ENCODE data around the gene ASCC1.

Gene ASCC1

DNA sequence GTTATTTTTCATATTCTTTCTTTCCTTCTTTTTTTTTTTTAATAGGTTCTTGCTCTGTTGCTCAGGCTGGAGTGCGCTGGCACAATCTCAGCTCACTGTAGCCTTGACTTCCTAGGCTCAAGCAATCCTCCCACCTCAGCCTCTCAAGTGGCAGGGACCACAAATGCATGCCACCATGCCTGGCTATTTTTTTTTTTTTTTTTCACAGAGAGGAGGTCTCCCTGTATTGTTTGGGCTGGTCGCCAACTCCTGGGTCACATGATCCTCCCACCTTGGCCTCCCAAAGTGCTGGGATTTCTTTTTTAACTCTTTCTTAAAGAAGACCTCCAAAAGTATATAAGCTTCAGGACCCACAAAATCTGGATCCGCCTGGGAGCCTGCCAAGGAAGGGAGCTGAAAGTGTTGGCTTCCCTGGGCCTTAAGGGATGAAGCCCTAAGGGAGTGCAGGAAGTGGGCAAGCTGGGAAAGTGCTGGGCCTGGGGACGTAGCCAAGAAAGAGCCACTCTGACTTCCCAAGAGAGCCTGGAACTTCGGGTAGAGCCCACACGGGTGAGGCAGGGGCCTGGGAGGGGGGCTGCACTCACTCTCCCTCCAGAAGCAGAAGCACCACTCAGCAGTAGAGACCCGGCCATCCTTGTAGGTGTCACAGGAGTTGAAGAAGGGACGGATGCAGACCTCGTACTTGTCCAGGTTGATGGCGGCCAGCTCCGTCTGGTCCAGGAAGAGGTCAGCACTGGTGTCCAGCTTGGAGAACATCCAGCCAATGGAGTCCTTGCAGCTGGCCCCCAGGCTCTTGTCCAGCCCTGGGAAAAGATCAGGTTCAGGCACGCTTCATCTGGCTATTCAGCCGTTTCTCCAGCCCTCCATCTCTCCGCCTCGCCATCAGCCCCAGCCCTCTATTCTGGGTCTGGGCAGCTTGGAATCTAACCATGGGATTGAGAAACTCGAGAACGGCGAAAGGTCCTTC is 149.5 kb downstream of the ASCC1 start:
- peak; percentile 32 for DNase-seq (ENCODE audit: low read depth)

DNA sequence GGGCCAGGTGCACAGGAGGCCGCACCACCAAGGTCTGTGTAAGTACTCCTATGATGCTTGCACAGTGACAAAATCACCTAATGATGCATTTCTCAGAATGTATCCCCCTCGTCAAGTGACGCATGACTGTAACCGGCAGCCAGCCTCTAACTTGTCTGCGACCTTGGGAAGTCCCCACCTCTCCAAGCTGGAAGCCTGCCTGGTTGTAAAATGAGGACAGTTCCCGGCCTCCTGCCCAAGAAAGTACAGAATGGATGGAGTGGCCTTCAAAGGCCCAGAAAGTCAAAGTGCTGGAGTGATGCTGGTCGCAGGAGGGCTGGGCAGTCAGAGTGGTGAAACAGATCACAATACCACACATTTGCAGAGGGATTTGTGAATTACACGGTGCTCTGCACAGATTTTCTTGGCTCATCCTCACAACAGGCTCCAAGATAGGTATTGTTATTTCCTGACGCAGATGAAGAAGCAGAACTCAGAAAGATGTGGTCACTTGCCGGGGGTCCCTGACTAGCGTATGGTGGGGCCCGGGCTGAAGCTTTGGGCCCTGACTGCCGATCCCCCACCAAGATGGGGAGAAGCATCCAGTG is 150.5 kb downstream of the ASCC1 start:
- no peak for DNase-seq (ENCODE audit: low read depth)

DNA sequence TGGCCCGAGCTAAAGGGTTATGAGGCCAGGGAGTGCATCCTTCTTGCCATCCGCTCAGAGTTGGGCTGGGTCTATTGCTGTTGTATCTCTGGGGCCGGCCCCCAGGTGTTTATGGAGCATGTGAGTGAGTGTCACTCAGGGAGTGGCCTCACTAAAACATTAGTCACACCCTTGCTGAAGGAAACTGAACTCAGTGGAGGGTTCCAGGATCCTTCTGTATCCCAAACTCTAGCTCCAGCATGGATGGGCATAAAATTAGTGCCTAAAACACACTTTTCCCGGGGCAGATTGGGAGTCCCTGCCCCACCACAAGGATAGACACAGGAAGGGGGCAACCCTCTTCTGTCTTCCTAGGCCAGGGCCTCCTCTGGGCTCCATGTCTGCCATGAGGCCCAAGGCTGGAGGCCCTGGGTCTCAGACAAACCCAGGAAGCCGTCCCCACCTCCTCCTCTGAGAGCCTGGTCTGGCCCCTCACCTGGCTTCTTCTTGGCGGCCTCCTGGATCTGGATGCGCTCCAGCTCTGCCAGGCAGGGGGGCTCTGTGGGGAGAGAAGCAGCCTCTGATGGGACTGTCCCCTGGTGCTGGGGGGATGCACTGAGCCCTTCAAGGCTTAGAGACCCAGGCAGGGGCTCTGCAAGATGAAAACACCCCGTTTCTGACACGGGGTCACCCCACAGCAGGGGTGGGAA is 152.2 kb downstream of the ASCC1 start:
- DNase-seq (ENCODE audit: low read depth) = no peak

DNA sequence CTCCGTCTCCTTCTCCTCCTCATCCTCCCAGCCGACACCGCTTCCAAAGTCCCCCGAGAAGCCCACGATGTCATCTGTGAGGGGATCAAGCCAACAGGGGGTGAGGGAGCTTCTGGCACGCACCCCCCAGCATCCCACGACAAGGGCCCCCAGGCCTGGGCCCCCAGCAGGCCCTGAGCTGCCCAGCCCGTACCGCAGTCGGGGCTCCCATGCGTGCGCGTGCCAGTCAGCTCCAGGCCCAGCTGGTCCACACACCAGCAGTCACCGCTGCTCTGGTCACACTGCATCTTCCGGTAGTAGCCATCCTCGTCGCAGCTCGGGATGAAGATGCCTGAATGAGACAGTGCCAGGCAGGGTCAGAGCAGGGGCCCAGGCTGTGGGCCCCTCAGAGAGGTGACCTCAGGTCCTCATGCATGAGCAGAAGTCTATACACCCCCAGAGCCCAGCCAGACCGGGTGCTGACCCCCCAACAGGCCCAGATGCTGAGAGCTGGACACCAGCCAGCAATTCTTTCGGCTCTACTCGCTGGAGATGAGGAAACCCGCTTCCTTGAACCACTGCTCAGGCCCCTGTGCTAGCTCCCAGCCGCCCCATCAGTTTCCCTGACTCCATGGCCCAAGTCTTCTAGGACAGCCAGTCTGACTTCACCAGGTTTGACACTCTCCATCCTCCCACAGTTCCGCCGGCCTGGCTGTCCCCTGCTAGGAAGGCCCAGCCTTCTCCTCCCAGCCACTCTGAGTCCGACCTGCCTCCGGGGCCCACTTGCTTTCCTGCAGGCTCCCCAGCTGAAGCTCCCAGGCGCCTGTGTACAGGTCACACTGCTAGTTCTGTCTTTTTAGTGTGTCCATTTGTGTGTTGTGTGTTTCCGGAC is 153.0 kb downstream of the ASCC1 start:
- DNase-seq (ENCODE audit: low read depth) = no peak

DNA sequence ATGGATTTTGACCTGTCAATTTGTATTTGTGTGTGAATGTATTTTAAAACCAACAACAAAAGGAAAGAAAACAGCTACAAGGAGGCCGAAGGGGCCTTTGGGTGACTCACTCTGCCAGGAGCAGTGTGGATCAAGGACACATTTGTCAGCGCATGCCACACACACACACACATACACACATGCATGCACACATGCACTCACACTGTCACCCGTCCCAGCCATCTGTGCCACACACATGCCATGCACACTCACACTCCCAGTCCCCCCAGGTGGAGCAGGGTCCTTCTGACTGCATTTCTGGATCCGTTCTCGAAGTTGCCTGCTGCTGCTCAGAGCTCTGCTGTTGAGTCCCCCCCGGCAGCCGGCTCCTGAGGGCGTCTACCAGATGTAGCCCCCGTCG is 153.7 kb downstream of the ASCC1 start:
- peak; percentile 29 for DNase-seq (ENCODE audit: low read depth)

DNA sequence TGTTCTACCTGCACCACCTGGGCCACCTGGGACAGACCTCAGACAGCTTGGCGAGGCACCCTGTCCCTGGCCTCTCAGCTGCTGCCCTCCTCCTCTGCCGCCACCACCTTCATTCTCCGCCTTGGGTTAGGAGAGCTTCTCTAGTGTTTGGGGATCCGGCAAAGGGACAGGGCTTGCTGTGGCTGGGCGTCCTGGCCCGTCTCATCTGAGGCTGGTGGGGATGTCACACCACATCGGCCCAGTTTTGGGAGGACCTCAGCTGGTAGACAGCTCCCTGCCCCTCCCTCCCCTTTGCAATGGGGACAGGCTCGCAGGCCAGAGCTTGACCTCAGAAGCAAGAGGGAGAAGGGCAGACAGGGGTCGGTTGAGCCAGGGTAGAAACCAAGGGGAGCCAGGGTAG is 154.1 kb downstream of the ASCC1 start:
- DNase-seq (ENCODE audit: low read depth) = no peak

DNA sequence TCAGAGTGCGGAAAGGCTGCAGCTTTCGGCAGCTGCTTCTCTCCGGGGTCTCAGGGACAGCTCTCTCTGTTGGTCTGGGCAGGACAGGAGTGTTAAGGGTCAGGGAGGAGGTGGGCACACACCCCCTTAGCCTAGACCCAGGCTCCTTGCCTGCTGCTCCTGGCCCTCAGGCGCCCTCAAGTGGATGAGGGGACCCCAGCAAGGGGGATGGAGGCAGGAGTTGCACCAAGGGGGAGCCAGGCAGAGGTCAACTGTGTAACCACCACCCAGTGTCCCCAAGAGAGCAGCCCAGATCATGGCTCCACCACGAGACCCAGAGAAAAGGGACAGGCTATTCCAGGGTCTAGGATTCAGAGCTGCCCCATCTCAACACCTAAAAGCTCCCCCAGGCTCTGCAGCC is 154.6 kb downstream of the ASCC1 start:
- DNase-seq (ENCODE audit: low read depth) = no peak

DNA sequence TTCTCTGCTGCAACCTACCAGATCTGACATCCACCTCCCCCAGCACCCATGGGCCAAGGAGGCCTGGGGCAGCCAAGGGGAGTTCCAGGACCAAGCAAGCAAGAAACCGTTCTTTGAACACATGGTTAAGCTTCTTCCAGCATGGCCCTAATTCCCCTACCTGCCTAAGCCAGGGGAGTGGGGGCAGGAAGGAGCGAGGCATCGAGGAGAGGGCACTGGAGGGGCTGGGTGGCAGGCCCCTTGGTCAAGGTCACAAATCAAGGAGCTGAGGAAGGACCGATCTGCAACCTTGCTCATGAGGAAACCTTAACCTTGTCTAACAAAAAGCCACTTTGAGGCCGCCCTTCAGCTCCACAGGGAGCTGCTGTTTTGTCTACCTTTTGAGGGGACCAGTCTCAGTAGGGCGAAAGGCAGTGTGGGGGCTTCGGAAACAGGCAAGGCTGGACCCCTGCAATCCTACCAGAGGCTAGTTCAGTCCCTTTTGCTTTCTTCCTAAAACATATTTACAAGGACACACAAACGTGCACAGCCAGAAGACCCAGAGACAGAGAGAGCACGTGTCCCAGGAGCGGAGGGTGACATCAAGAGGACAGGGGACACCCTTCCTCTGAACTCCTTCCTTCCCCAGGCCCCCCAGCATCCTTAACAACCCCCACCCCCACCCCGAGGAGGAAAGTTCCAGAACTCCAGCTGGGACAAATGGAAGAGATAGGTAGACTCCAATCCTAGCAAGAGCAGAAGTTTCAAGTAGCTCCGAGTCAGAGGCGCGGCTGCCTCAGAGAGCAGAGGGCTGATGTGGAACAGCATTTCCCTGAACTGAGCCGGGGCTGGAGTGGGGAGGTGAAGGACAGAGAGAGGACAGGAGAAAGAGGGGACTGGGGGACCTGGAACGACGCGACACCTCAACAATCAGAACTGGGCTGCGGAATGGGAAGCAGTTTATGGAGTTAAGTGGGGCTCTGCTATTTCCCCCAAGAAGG is 155.9 kb downstream of the ASCC1 start:
- DNase-seq (ENCODE audit: low read depth) = no peak

DNA sequence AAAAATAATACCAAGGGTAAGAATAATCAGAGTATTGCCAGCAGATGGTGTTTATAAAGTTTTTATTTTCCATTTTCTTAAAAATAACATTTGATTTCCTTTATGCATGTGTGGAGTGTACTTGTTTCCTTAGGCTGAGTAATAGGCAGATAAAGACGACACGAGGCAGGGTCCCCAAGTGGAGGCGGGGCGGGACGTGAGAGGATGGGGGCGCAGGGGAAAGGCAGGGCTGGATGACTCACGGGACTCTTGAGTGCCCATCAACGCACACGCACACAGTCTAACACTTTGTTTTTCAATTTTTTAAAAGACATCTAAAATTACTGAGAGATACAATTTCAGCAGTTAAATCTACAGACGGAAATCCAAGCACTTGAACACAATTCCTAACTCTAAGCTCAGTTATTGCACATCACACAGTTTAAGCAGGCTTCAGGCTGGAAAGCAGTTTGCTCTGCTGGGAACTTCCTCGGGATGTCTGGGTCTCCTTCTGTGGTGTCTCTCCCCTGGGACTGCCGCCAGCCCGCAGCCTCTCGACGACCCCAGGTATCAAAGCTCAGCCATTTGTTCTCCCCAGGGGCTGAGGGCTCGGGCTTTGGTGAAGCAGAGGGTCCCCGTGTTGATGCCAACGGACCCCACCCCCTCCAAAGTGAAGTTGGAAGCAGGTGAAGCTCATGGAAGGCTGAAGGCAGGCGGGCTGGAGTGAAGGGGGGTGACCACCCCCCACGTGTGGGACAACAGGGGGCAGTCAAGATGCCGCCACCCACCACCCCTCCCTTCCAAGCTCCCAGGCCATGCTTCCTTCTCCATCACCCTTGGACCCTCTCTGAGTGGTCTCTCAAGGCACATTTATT is 156.9 kb downstream of the ASCC1 start:
- DNase-seq (ENCODE audit: low read depth) = peak; percentile 19

DNA sequence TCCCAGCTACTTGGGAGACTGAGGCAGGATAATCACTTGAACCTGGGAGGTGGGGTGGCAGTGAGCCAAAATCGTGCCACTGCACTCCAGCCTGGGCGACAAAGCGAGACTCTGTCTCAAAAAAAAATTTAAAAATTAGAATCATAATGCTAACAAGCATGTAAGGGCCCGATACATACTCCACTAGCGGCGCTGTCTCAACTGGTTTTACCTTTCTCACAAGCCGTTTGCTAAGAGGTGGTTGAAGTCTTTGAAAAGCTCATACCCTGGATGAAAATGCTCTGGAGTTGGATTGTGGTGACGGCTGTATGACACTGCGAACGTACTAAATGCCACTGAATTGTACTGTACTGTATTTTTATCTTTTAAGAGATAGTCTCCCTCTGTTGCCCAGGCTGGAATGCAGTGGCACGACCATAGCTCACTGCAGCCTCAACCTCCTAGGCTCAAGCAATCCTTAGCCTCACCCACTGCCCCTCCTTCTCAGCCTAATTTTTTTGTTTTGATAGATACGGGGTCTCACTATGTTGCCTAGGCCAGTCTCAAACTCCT is 157.7 kb downstream of the ASCC1 start:
- DNase-seq (ENCODE audit: low read depth) = no peak

DNA sequence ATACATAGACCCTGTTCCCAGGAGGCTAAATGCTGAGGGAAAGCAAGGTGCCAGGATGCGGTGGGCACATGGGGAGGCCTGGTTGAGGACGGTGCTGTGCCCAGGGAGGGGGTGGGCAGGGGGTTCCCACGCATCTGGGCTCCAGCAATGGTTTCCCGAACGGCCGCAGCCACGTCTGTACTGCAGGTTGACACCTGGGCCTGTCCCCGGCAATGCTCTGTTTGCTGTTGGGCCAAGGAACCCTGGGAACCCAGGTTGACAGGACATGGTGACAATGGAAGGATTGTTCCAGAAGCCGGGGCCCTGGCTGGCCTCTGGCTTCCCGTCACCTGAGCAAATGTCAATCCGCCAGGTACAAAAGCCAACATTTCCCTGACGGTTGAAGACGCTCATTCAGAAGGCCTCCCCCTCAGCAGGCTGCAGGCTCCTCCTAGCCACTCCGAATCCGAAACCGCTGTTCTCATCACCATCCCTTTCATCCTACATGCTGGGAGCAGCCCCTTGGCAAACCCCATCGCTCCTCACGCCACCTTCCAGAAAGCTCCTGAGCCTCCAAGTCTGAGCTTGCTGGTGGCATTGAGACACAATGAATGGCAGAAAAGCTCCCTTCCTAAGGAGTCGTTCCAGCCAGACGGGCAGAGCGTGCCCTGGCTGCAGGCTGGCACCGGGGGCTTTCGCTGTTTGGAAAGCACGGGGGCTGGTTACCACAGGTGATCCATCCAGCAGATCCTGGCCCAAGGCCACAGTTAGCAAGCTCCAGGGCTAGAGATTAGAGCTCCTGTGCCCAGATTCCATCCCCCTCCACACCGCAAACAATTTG is 158.9 kb downstream of the ASCC1 start:
- no peak for DNase-seq (ENCODE audit: low read depth)

DNA sequence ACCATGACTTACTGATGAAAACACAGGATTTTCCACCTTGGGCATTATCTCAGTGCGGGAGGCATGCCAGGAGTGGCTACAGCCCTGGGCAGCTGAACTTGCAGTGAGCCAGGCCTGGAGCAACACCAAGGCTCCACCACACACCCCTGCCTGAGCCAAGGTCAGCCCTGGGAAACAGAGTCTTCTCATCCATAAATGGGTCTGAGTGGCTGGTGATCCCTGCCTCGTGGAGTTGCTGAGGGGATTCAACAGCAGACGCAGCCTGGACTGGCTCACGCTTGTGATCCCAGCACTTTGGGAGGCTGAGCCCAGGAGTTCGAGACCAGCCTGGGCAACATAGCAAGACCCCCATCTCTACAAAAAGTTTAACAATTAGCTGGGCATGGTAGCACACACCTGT is 160.0 kb downstream of the ASCC1 start:
- DNase-seq (ENCODE audit: low read depth) = no peak

DNA sequence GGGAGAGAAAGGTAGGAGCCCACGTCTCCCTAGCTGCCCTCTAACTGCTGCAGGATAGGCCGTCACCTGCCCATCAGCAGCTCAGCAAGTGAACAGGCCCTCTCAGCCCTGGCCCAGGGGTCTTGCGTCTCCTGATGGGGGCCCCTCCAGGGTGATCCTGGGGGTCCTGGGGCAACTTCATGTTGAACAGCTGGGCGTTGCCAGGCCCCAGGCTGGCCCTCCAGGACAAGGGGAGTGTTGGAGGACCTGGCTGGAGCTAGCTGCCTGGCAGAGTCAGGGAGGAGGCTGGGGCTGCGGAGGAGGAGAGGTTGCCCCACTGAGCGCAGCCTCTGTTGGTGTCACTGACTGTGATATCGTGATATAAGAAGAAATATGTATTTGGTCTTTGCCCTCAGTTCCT is 162.4 kb downstream of the ASCC1 start:
- no peak for DNase-seq (ENCODE audit: low read depth)

DNA sequence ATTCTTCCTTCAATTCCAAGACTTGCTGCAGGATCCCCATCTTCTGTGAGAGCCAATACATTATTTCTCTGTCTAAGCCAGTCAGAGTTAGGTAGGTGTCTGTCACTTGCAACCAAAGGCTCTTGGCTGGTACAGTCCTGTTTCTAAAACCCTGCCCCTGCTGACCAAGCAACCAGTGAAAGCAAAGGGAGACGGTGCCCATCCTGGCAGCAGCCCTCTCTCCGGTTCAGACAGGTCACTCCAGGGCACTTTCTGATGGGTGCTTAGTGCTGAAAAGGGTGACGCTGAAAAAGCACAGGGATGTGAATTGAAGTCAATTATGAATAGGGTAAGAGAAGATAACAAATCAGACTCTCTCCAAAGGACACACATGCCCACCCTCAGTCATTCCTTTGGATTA is 165.2 kb downstream of the ASCC1 start:
- DNase-seq (ENCODE audit: low read depth) = no peak

DNA sequence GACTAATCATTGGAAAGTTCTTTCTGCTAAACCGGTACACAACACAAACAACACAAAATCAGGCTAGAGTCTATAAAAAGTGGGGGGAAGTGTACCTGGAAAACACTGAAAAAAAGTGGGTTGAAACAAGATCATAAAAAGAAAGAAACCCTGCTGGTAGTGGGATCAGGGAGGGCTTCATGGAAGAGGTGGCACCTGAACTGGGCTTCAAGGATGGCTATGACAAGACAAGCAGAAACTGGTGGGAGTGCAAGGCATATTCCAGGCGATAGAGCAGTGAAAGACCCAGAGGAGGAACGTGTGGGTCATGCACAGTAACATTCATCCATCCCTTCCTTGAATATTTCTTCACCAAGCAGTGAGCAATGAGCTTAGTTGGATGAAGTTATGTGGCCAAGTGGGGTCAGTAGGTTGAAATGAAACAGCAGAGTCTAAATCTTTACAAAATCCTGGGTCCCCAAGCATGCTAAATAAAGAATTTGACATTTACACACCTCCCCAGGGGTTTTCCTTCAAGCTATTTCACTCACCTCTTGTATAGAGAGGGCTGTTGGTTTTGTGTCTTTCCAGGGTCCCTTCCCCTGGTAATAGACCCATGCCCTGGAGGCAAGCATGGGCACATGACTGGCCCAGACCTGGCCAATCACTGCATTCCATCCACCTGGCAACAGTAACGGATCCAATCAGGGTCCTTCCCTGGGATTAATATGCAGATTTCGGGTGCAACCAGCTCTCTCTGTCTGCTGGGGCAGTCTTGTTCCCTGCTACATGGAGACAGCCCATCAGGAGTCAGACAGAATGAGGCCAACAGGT is 165.9 kb downstream of the ASCC1 start:
- DNase-seq (ENCODE audit: low read depth) = no peak

DNA sequence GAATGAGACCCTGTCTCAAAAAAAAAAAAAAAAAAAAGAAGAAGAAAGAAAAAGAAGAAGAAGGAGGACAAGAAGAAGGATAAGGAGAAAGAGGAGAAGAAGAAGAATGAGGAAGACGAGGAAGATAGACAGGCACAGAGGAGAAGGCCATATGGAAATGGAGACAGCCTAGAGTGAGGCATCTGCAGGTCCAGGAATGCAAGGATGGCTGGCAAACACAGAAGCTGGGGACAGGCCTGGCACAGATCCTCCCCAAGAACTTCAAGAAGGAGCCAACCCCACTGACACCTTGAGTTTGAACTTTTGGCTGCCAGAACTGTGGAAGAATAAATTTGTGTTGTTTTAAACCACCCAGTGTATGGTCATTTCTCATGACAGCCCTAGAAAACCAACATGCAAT is 166.6 kb downstream of the ASCC1 start:
- DNase-seq (ENCODE audit: low read depth) = no peak

DNA sequence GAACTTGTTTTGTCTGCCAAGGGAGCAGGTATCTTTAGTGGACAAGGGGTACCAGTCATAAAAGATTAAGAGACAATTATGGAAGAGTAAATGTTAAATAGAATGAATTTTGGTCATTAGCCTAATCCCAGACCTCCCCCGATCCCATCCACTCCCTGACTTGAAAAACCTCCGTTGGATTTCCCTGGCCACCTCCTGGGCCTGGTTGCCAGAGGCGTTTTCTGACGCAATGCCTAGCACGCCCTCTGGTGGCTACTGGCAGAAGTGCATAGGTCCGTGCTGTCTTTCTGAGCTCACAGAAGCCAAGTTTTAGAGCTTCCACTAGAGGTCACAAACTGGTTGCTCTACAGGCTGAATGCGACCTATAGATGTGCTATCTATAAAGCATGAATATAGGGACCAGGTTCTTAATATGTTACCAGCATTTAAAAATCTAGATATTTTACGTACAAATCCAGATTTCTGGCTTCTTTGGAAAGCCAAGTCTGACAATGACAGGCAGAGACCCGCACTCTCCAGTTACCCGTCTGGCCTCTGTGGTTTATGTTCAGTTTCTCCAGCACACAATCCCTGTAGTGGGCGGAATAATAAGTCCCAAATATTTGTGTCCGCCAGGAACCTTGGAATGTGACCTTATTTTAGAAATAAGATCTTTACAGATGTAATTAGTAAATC is 167.5 kb downstream of the ASCC1 start:
- peak; percentile 91 for DNase-seq (ENCODE audit: low read depth)
